Esophagus squamous epithelium (tissue), 4 donors: Measurements from ENCODE around the gene MAP3K19.

Source experiments
- CTCF ChIP-seq, 6 experiments: fragments of 450-650 bp in 4 of 6; fragments of 200-600 bp in 2 of 6; sonication (generic) in 2 of 6; IDR thresholded peaks; one replicate each; pipeline ENCODE4 v1.5.1; 2016 to 2019; ENCODE audit warnings: antibody characterized with exemption in 6 of 6, mild to moderate bottlenecking in 4 of 6, moderate library complexity in 4 of 6
- POLR2A ChIP-seq, 4 donors: fragments of 450-650 bp; IDR thresholded peaks; one replicate each; pipeline ENCODE4 v1.6.1; 2017; ENCODE audit warnings: antibody characterized with exemption in 4 of 4, mild to moderate bottlenecking in 4 of 4, moderate library complexity in 3 of 4

GRCh38 chr2:135005753-135006152 lies 41.5 kb downstream of the MAP3K19 start:
- TF ChIP-seq CTCF (IDR thresholded peaks at IDR 0.05) = no peak
- TF ChIP-seq POLR2A (IDR thresholded peaks at IDR 0.05) = no peak
